Keratinocyte (primary cell): ENCODE measurements around the gene GLP2R.

Experiments used
- CTCF ChIP-seq, 3 experiments: IDR thresholded peaks in 1 of 3; conservative IDR thresholded peaks in 1 of 3; optimal IDR thresholded peaks in 1 of 3; 2 replicates in 2 of 3; 3 replicates in 1 of 3; pipeline versions ENCODE3 to v1.5.1; 2011; ENCODE audit warnings: low read length in 3 of 3, mild to moderate bottlenecking in 3 of 3, moderate library complexity in 2 of 3, control low read depth in 1 of 3, inconsistent platforms in 1 of 3; ENCODE audit not compliant: insufficient read depth in 2 of 3; ENCODE audit errors: extremely low read depth in 1 of 3
- EZH2 ChIP-seq: IDR thresholded peaks from one replicate; pipeline ENCODE4 v1.6.1; 2012; ENCODE audit warnings: inconsistent platforms, mild to moderate bottlenecking, low read length, moderate library complexity

GRCh38 chr17:9925457-9925856 is 99.7 kb downstream of the GLP2R start:
- TF ChIP-seq CTCF (optimal IDR thresholded peaks at IDR 0.05 in 1 of 3, IDR thresholded peaks at IDR 0.05 in 1 of 3, conservative IDR thresholded peaks at IDR 0.05 in 1 of 3; ENCODE audit: extremely low read depth in 1 of 3, insufficient read depth in 2 of 3, low read length in 3 of 3) (no peak), EZH2 (no peak)
